IPS DF 4.7 (cell line): ENCODE data around the gene SCUBE3.

Experiments
- DNase-seq: peaks from one replicate; pipeline ENCODE4 v3.0.0-alpha.2; 2013; ENCODE audit warnings: low spot score; ENCODE audit errors: extremely low read depth

SCUBE3 gene

GRCh38 chr6:35239581-35239980 lies 25.8 kb downstream of the SCUBE3 start:
- no peak for DNase-seq

- peak; percentile 41 for DNase-seq
These were observed 27.4 kb downstream of the SCUBE3 start for GRCh38 chr6:35240838-35241801.

- no peak for DNase-seq
These were observed 28.7 kb downstream of the SCUBE3 start for GRCh38 chr6:35242486-35242885.

- DNase-seq = no peak
These were observed 29.1 kb downstream of the SCUBE3 start for GRCh38 chr6:35242906-35243305.

- DNase-seq = no peak
These were observed 29.7 kb downstream of the SCUBE3 start for GRCh38 chr6:35243386-35243958.

- no peak for DNase-seq
These were observed 30.8 kb downstream of the SCUBE3 start for GRCh38 chr6:35244551-35244950.

GRCh38 chr6:35247642-35248231 lies 34.0 kb downstream of the SCUBE3 start:
- no peak for DNase-seq

GRCh38 chr6:35248300-35248699 lies 34.5 kb downstream of the SCUBE3 start:
- DNase-seq = no peak

GRCh38 chr6:35248965-35249364 lies 35.2 kb downstream of the SCUBE3 start:
- no peak for DNase-seq

- no peak for DNase-seq
These were observed 38.2 kb downstream of the SCUBE3 start for GRCh38 chr6:35251949-35252348.

- DNase-seq = no peak
These were observed 39.5 kb downstream of the SCUBE3 start for GRCh38 chr6:35253249-35253648.

GRCh38 chr6:35258336-35258735 lies 44.6 kb downstream of the SCUBE3 start:
- no peak for DNase-seq

GRCh38 chr6:35258858-35259193 lies 45.1 kb downstream of the SCUBE3 start:
- DNase-seq = no peak

- DNase-seq = peak; percentile 85
These were observed 45.6 kb downstream of the SCUBE3 start, which contains the start of gene ZNF76 for GRCh38 chr6:35259194-35259947. Gene ZNF76, plus strand, starts transcription at chr6:35259735. Its CDS starts 21,417 bp downstream, at chr6:35281152.

- peak; percentile 69 for DNase-seq
These were observed 46.3 kb downstream of the SCUBE3 start for GRCh38 chr6:35259948-35260590.

GRCh38 chr6:35260591-35261570 lies 47.1 kb downstream of the SCUBE3 start:
- no peak for DNase-seq

GRCh38 chr6:35262596-35262995 lies 48.8 kb downstream of the SCUBE3 start:
- DNase-seq = no peak

- no peak for DNase-seq
These were observed 51.0 kb downstream of the SCUBE3 start for GRCh38 chr6:35264550-35265274.

- no peak for DNase-seq
These were observed 51.8 kb downstream of the SCUBE3 start for GRCh38 chr6:35265523-35265922.
